Measurements from ENCODE around the gene SEZ6. TPM values are rescaled to one million over a fixed set of nuclear protein-coding genes. Genes with fewer than 3 reads are reported as not detected.

The SEZ6 gene
- total and polyA plus RNA-seq, 4 donors: 0.07 to 0.54 (median 0.18) TPM; not detected in 1

DNA sequence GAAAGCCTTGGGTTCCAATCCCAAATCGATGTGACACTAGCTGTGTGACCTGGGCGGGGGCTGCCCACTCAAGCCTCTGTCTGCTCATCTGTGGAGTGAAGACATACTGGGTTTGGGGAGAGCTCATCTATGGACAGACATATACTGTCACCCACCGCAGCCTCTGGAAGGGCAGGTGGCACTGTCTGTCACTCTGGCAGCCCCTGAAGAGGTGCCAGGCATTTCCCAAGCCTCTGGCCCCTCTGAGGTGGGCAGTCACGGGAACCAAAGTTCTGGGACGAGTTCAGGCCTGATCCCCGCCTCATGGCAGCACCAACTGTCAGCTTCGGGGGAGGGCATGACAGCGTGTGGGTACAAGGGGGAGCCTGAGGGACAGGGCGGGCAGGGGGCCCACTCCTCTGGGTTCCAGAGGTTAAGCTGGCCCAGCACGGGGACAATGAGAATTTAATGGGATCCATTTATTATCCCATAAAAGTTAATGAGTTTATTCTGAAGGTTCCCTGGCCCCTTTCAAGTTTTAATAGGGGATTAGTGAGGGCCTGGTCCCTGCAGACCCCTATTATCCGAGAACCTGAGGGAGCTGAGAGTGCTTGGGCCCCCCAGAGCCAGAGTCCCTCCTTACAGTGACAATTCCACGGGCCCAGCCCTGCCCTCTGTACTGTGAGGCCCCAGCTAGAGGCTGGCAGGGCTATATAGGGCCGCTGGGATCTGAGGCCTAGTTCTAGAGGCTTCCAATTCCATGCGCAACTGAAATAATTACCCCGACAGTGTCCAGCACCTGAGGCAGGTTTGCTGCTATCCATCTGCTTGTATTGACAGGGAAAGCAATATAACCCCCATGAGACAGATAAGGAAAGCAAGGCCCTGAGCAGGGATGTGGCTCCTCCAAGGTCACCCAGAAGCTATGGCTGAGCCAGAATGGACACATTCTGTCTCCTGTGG lies 18.8 kb downstream of the SEZ6 start:
- H3K9me3 ChIP-seq (ENCODE audit: control insufficient read depth in 4 of 4, insufficient read depth in 3 of 4, low read length in 3 of 4): no peaks in the 10 kb centered on the region
- no peak for TF ChIP-seq CTCF (IDR thresholded peaks at IDR 0.05; ENCODE audit: control extremely low read depth, extremely low read depth)
- H3K36me3 ChIP-seq (ENCODE audit: control insufficient read depth in 4 of 4, insufficient read depth in 4 of 4, low read length in 4 of 4): no peaks in the 10 kb centered on the region
- H3K27me3 ChIP-seq (ENCODE audit: control insufficient read depth in 3 of 3, insufficient read depth in 3 of 3, low read length in 2 of 3): peaks cover 0 to 3% (median 0%) of the 10 kb centered on the region in 3 donors
- ATAC-seq (ENCODE audit: insufficient read depth, low FRiP score) (no peak), DNase-seq (no peak)
- no peak overlapping the region for H3K9ac ChIP-seq (ENCODE audit: insufficient read depth in 1 of 2, low read length in 2 of 2)
- no peak overlapping the region for H3K4me3 ChIP-seq
- peaks cover 0 to 9% (median 6%) of the 10 kb centered on the region in 5 donors for H3K4me1 ChIP-seq (ENCODE audit: control insufficient read depth in 5 of 5, insufficient read depth in 5 of 5, low read length in 5 of 5)
- no peak overlapping the region for H3K27ac ChIP-seq (ENCODE audit: low read depth in 1 of 2, low read length in 1 of 2)
- 88 to 90% methylated on average over 15 of the region's 15 CpGs for WGBS, 2 donors

DNA sequence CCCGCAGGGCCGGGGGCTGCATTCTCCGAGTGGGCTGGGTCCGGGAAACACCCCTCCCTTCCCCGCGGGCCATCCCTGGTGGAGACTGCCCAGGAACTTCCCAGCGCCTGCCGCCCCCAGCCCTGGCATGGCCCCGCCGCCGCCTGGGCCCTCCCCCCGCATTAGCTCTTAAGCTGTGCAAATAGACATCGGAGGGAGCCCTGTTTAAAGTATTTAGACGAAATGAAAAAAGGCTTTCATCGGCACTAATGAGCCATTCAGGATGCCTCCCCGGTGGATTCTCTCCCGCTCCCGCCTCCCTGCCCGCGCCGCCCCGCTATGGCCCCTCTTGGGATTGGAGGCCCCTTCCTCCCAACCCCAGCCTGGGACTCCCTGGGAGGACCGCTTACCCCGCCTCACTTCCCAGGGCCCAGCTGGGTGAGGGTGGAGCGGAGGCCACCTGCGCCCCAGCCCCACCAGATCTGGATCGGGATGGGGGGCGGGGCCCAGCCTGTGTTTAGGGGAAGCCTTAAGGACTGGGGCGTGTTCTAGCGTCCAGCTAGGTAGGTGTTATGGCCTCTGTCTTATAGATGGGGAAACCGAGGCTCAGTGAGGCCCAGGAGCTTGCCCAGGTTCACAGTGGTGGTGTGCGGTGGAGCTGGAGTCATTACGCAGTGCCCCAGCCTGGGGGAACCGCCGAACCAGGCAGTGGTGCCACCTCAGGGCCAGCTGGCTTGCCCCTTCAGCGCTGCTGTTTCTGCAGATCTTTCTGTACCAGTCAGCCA lies 19.7 kb downstream of the SEZ6 start:
- WGBS, 2 donors: 36 to 41% methylated on average over 35 to 36 of the region's 36 CpGs
- ATAC-seq (ENCODE audit: insufficient read depth, low FRiP score): no peak
- Histone ChIP-seq H3K27ac (ENCODE audit: low read depth in 1 of 2, low read length in 1 of 2) (no peak overlapping the region), H3K36me3 (ENCODE audit: control insufficient read depth in 4 of 4, insufficient read depth in 4 of 4, low read length in 4 of 4) (no peaks in the 10 kb centered on the region), H3K9me3 (ENCODE audit: control insufficient read depth in 4 of 4, insufficient read depth in 3 of 4, low read length in 3 of 4) (no peaks in the 10 kb centered on the region), H3K27me3 (ENCODE audit: control insufficient read depth in 3 of 3, insufficient read depth in 3 of 3, low read length in 2 of 3) (peaks cover 0 to 3% (median 0%) of the 10 kb centered on the region in 3 donors), H3K4me1 (ENCODE audit: control insufficient read depth in 5 of 5, insufficient read depth in 5 of 5, low read length in 5 of 5) (peaks cover 0 to 9% (median 6%) of the 10 kb centered on the region in 5 donors), H3K9ac (ENCODE audit: insufficient read depth in 1 of 2, low read length in 2 of 2) (no peak overlapping the region), H3K4me3 (no peak overlapping the region)
- no peak for TF ChIP-seq CTCF (IDR thresholded peaks at IDR 0.05; ENCODE audit: control extremely low read depth, extremely low read depth)
- peak in 2 of 3 donors; percentile 30 to 47 for DNase-seq

DNA sequence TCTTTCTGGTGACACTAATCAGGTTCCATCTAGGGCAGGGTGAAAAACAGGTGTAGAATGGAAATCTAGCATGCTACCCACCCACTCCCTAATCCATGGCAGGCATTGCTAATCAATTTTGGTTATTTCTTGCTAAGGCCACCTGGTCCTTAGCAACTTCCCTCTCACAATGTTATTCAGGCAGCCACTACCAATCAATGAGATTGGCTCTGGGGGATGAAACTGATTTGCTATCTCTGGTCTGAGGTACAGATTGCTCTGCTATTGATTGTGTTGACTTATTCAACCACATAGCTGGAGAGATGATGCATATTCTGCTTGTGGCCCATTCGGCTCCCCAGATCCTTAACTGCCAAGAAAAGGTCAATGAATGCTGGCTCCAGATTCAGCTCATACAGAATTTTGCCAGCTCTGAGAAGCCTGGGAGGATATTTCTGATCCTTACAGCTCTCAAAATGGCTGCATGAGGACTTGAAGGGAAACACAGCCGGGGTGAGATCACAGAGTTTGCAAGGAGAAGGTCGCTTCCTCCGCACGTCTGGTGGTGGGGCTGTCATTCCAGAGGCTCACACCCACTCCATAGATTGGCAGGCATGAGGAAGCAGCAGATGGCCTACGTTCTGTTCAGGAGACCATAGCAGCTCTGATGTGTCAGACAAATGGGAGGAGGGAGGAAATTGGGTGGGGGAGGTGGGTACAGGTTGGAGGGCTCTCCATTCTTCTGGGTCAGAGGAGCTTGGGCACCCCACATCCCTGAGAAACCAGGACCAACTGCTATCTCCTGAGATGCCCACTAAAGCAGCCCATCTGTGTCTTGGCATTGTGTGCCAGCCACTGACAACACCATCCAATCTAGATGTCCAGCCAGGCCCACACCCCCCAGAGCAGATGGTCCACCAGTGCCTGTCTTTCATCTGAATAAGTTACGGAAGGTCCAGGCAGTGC lies 22.3 kb downstream of the SEZ6 start:
- no peak for TF ChIP-seq CTCF (IDR thresholded peaks at IDR 0.05; ENCODE audit: control extremely low read depth, extremely low read depth)
- Histone ChIP-seq H3K9ac (ENCODE audit: insufficient read depth in 1 of 2, low read length in 2 of 2) (no peak overlapping the region), H3K27me3 (ENCODE audit: control insufficient read depth in 3 of 3, insufficient read depth in 3 of 3, low read length in 2 of 3) (peaks cover 0 to 3% (median 0%) of the 10 kb centered on the region in 3 donors), H3K27ac (ENCODE audit: low read depth in 1 of 2, low read length in 1 of 2) (no peak overlapping the region), H3K4me3 (no peak overlapping the region), H3K4me1 (ENCODE audit: control insufficient read depth in 5 of 5, insufficient read depth in 5 of 5, low read length in 5 of 5) (peaks cover 0 to 9% (median 6%) of the 10 kb centered on the region in 5 donors), H3K36me3 (ENCODE audit: control insufficient read depth in 4 of 4, insufficient read depth in 4 of 4, low read length in 4 of 4) (no peaks in the 10 kb centered on the region), H3K9me3 (ENCODE audit: control insufficient read depth in 4 of 4, insufficient read depth in 3 of 4, low read length in 3 of 4) (no peaks in the 10 kb centered on the region)
- WGBS, 2 donors: 54 to 73% methylated on average over 7 of the region's 7 CpGs
- ATAC-seq (ENCODE audit: insufficient read depth, low FRiP score) (no peak), DNase-seq (peak in 1 of 3 donors; percentile 18)

All from lung (tissue), 12 donors.